Motor neuron (in vitro differentiated cells): ENCODE measurements around the gene NLGN4X. TPM values are rescaled to one million over a fixed set of nuclear protein-coding genes. Genes with fewer than 3 reads are reported as not detected.
A peak's percentile ranks its signal among the peaks of the same experiment; 100 is the strongest.

ENCODE experiments used
- ATAC-seq, 8 experiments: fragments of 200-7000 bp; cut with Tn5 transposase; replicated peaks in 6 of 8; 2 replicates each; pipeline ENCODE4 v1.8.0; 2021; ENCODE audit warnings: mild to moderate bottlenecking in 8 of 8, moderate library complexity in 8 of 8
- H3K27ac ChIP-seq, 2 donors: fragments of 250-450 bp; sonication (Bioruptor Pico); 2 replicates each; pipeline ENCODE4 v1.9.0; 2021; ENCODE audit warnings: antibody characterized with exemption in 2 of 2, mild to moderate bottlenecking in 2 of 2, moderate library complexity in 1 of 2
- H3K4me1 ChIP-seq, 2 donors: fragments of 250-450 bp; sonication (Bioruptor Pico); replicated peaks in 1 of 2; 2 replicates each; pipeline ENCODE4 v1.6.1; 2021; ENCODE audit warnings: antibody characterized with exemption in 2 of 2, mild to moderate bottlenecking in 2 of 2, moderate library complexity in 1 of 2
- H3K4me3 ChIP-seq, 5 donors: fragments of 250-450 bp; sonication (Bioruptor Pico); 2 replicates each; pipeline ENCODE4 v1.9.0; 2021; ENCODE audit warnings: antibody characterized with exemption in 5 of 5, mild to moderate bottlenecking in 5 of 5, moderate library complexity in 4 of 5
- WGBS, 10 experiments: fragments of 450-650 bp; shearing (Covaris generic); methylation state at CpG; one replicate each; pipeline ENCODE4 v1.0.0; 2022; 5-methylcytosine and 5-hydroxymethylcytosine counted together
- in situ Hi-C, 9 experiments: fragments of 400-800 bp; cut with MboI; loops; one replicate each; pipeline ENCODE4 v1.15.0; 2021; ENCODE audit warnings: low sequenced_read_pairs in 9 of 9, low pct_unique_long_range_greater_than_20kb in 2 of 9; ENCODE audit not compliant: unreplicated experiment in 9 of 9
- total RNA-seq, 8 experiments: library from RNA; unstranded; fragments of 300-600 nt; gene quantifications; 2 replicates each; pipeline versions ENCODE4 v1.2.3 to v1.2.4, GENCODE V29; 2022

NLGN4X gene
- total RNA-seq, 8 experiments from 2014 or later, result 0.15 to 49.2 (median 20.0) TPM

DNA sequence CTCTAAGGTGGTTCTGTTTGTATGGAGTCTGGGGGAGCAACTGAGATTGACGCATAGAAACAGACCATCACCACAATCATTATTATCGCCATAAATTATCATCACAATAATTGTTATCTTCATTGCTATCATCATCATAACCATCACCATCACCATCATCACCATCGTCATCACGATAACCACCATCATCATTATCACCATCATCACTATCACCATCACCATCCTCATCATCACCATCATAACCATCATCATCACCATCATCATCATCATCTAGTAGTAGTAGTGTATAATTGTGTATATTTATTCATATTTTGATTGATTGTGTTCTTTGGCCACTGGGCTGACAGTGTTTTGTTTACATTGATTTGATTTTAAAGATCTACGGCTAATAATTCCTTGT is 95.7 kb downstream of the NLGN4X start:
- in situ Hi-C loops, result no loop called here
- Histone ChIP-seq H3K4me1 (no peaks in the 10 kb centered on the region), H3K4me3 (no peak overlapping the region), H3K27ac (no peak overlapping the region)
- ATAC-seq, result no peak
- WGBS, 10 experiments, result 77 to 96% methylated on average over 2 to 5 of the region's 5 CpGs; no CpG with 5 or more reads in 8 of the 10 experiments

DNA sequence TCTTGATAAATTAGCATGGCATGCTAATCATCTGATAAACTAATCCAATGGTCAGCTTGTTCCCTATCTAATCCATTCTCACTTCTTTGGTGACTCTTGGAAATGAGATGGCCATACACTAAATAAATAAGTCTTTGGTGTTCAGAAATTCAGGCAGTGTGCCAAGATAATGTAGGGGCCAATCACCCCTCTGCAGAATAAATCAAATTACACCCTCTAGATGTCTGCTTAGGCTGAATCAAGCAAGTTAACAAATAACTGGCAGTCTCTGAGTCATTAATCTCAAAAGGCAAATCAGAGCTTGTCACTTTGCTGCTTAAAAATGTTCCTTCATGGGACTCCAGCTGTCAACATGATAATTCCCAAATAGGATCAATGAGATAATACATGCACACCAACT is 97.4 kb downstream of the NLGN4X start:
- in situ Hi-C loops, result no loop called here
- Histone ChIP-seq H3K4me3 (no peak overlapping the region), H3K4me1 (no peaks in the 10 kb centered on the region), H3K27ac (no peak overlapping the region)
- no peak for ATAC-seq

DNA sequence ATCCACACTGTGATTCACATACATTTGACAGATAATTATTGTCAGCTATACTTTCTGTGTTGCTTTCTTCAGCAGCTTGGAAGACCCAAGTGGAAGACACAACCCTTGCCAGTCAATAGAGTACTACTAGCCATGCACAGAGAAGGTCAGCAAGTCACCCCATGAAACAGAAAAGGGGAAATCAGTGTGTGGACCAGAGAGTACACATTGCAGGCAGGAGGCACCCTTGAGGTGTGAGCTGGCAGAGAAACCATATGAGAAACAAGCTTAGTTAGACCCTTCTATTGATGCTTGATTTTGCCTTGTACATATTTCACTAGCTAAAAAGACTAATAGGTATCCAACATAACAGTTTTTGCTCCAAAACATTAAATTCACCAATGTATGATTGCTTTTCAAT is 99.5 kb downstream of the NLGN4X start:
- Histone ChIP-seq H3K27ac (no peak overlapping the region), H3K4me3 (no peak overlapping the region), H3K4me1 (no peaks in the 10 kb centered on the region)
- in situ Hi-C loops, result no loop called here
- no peak for ATAC-seq

DNA sequence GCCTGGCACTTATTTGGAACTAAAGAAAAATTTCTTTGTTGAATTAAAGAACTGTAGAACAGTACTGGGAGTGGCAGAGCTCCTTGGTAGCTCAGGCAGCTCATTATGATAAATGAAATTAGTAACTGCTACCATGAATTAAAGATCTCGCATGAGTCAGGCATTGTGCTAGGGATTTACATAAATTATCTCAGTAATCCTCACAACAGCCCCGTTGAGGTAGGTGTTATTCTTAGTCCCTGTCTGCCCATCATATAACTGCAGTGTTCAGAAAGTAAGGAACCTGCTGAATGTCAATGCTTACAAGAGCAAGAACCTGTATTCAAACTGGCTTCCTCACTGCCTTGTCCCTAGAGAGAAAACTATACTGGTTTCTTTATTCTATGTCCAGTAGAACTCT is 108.3 kb downstream of the NLGN4X start:
- 0 to 71% (median 22%) methylated on average over 1 to 2 of the region's 2 CpGs; no CpG with 5 or more reads in 7 of the 10 experiments for WGBS, 10 experiments
- no peaks in the 10 kb centered on the region for H3K4me1 ChIP-seq
- H3K27ac ChIP-seq, result no peak overlapping the region
- in situ Hi-C loops, result no loop called here
- no peak overlapping the region for H3K4me3 ChIP-seq
- ATAC-seq, result no peak

DNA sequence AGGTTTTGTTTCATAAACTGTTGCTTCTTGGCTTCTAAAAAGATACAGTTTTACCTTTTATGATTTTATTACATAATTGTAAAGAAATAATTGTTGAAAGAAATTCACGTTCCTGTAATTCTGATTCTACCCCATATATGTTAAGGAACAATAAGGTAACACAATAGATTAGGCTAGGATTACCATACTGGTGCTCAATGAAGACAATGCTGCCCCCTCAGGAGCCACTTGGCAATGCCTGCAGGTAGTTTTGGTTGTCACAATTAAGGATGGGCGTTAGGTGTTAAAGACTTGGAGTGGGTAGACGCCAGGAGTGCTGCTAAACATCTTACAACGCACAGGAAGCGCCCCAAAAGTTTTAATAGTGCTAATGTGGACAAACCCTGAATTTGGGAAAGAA is 133.2 kb downstream of the NLGN4X start:
- WGBS, 10 experiments, result 0 to 90% (median 50%) methylated on average over 1 to 5 of the region's 5 CpGs; no CpG with 5 or more reads in 3 of the 10 experiments
- H3K4me1 ChIP-seq, result no peaks in the 10 kb centered on the region
- H3K27ac ChIP-seq, result no peak overlapping the region
- H3K4me3 ChIP-seq, result no peak overlapping the region
- ATAC-seq, result no peak
- in situ Hi-C loops, result no loop called here

DNA sequence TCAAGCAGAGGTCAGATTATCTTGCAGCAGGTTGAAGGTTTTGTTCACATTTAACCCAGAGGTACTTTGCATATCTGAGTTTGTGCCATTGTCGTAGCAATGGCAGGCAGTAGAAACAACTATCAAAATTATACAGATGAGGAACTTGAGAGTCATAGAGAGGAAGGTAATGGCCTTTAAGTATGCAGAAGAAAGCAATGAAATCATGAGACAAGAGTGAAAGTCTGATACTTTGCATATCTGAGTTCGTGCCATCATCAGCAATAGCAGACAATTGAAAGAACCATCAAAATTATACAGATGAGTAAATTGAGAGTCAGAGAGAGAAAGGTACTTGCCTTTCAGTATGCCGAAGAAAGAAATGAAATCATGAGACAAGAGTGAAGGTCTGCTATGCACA is 154.1 kb downstream of the NLGN4X start:
- no peak overlapping the region for H3K4me3 ChIP-seq
- ATAC-seq, result no peak
- H3K27ac ChIP-seq, result no peak overlapping the region
- WGBS, 10 experiments, result 13 to 100% (median 25%) methylated on average over 1 to 3 of the region's 3 CpGs; no CpG with 5 or more reads in 4 of the 10 experiments
- H3K4me1 ChIP-seq, result no peaks in the 10 kb centered on the region
- in situ Hi-C loops, result no loop called here

DNA sequence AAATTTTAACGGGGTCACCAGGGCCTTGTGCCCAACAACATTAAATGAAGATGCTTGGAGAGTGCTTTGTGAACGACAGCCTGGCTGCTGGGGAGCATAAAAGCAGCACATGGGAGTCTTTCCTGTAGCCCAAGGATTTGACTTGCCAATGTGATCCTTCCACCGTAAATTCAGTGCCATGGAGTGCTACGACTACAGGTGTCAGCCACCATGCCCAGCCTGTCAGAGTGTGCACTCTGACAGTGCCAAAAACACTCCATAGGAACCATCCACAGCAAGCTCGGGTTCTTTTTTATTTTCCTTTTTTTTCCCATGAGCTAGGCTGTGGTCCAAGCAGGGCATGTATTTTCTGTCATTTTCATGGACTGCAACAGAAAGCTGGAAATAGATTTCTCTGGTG is 156.9 kb downstream of the NLGN4X start:
- WGBS, 10 experiments, result 0 to 100% (median 92%) methylated on average over 1 to 2 of the region's 5 CpGs; no CpG with 5 or more reads in 6 of the 10 experiments
- Histone ChIP-seq H3K4me3 (no peak overlapping the region), H3K27ac (no peak overlapping the region), H3K4me1 (no peaks in the 10 kb centered on the region)
- in situ Hi-C loops, result no loop called here
- no peak for ATAC-seq

DNA sequence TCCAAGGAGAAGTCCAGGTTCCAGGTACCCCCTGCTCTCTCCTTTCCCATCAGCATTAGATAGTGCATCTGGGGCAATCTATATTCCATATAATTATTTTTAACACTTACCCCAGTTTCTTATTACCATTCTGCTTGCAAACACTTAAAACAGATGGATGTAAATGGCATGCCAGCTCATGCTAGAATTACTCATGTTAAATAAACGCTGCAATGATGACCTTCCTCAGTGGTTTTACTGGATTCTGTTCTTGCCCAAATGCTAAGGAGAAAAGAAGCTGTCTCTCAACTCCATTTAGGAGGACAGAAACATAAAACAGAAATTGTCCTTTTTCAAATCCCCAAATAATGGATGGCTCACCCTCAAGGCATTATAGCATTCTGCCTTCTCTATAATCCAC is 161.1 kb downstream of the NLGN4X start:
- no peak overlapping the region for H3K27ac ChIP-seq
- no peak overlapping the region for H3K4me3 ChIP-seq
- ATAC-seq, result no peak
- in situ Hi-C loops, result no loop called here
- WGBS, 10 experiments, result 0 to 100% (median 40%) methylated on average over 1 of the region's 1 CpG; no CpG with 5 or more reads in 6 of the 10 experiments
- no peaks in the 10 kb centered on the region for H3K4me1 ChIP-seq

DNA sequence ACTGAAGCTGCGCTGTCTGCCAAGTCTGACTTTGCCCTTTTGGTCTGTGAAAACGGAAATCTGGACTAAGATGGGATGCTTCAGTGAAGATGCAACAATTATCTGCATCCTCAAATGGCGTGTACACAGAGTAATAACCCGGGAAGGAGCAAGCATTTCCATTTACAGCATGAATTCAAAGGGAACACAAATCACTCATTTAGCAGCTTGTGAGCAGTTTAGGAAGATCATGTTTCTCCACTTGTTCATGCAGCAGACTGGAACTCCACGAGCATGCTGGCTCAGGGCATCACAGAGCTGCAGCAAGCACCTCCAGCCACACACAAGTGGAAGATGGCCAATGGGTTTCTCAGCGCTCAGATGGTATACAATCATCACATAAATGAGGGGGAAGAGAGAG is 175.5 kb downstream of the NLGN4X start:
- in situ Hi-C loops, result no loop called here
- peaks cover 0 to 21% of the 10 kb centered on the region in 2 donors for H3K4me1 ChIP-seq
- ATAC-seq, result peak in 5 of 8 experiments; percentile 40 to 76 (median 55)
- no peak overlapping the region for H3K4me3 ChIP-seq
- whole genome bisulfite sequencing, 10 experiments, result 40 to 74% (median 50%) methylated on average over 1 to 5 of the region's 6 CpGs; no CpG with 5 or more reads in 7 of the 10 experiments
- peak overlapping the region in 1 of 2 donors; percentile 64 for H3K27ac ChIP-seq

DNA sequence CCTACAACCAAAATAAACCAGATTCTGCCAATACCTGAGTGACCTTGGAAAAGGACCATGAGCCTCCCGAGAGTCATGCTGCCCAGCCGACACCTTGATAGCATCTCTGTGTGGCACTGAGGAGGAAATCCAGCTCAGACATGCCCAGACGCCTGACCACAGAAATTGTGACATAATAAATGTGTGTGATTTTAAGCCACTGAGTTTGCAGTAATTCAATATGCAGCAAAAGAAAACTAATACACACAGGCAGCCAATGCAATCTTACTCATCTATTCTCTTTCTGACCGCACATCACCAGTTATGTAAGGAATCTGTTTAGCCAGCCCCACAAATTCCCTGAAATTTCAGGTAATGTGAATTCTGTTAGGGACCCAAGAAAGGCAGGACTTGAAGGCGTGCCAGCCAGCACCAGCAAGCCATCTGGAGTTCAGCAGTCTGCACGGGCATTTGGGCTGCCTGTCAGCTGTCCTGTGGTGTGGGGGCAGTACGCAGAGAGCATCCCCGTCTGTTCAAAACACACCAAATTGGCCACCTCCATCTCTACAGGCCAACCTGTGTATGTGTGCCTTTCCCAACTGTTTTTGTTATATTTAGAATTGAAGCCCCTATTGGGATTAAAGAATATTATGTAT is 176.4 kb downstream of the NLGN4X start:
- peaks cover 0 to 21% of the 10 kb centered on the region in 2 donors for H3K4me1 ChIP-seq
- WGBS, 10 experiments, result 0 to 100% (median 96%) methylated on average over 1 to 7 of the region's 8 CpGs; no CpG with 5 or more reads in 7 of the 10 experiments
- no peak overlapping the region for H3K27ac ChIP-seq
- in situ Hi-C loops, result no loop called here
- no peak for ATAC-seq
- H3K4me3 ChIP-seq, result no peak overlapping the region

DNA sequence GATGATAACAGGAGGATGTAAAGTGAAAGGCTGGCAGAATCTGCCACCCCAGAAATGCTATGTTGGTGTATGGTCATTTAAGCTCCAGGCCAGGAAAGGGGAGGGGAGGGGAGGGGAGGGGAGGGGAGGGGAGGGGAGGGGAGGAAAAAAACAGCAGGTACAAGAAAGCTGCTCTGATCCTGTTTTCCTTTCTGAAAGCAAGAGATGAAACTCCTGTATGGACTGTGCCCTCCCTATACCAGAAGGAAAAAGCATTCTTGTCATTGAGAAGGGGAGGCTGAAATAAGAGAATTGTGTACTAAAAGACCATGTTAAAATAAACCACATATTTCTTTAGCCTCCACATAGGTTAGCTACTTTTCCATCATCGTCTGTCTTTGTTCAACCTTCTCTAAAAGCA is 179.5 kb downstream of the NLGN4X start:
- Histone ChIP-seq H3K4me3 (no peak overlapping the region), H3K4me1 (peaks cover 0 to 20% of the 10 kb centered on the region in 2 donors), H3K27ac (no peak overlapping the region)
- WGBS, 10 experiments, result 80 to 86% methylated on average over 1 of the region's 1 CpG; no CpG with 5 or more reads in 8 of the 10 experiments
- in situ Hi-C loops, result no loop called here
- ATAC-seq, result no peak

DNA sequence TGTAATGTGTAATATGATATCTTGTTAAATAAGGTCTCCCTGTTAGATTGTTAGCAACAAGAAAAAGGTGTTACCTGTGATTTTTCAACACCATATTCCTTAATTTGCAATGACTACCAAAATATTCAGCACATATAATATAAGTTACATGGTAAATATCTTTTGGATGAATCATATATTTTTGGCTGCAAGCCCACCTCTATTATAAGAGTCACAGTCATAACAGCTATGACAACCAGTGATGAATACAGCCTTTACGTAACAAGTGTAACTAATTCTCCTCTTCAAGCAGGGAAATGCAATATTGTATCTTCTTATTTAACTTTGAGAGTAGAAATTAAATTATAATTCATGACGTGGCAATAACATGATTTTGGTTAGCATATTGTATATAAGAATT is 187.0 kb downstream of the NLGN4X start:
- WGBS, 10 experiments, result 0 to 100% (median 76%) methylated on average over 1 to 2 of the region's 2 CpGs; no CpG with 5 or more reads in 4 of the 10 experiments
- no peak for ATAC-seq
- Histone ChIP-seq H3K4me3 (no peak overlapping the region), H3K27ac (no peak overlapping the region), H3K4me1 (no peaks in the 10 kb centered on the region)
- in situ Hi-C loops, result no loop called here

DNA sequence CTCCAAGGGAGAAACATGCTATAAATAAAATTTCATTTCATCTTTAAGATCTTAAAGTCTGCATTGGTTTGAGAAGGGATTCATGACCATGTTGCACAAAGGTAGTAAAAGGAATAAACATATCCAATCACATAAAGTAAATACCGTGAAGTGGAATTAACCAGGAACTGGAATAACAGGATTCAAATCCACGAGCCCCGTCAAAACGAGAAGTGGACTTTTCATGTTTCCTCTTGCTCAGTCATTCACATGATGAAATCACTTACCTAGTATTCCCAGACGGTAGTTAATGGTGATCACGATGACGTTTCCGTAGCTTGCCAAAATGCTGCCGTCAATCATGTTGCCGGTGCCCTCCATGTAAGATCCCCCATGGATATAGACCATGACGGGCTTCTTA is 199.7 kb downstream of the NLGN4X start:
- no peak for ATAC-seq
- no peaks in the 10 kb centered on the region for H3K4me1 ChIP-seq
- 56 to 98% (median 85%) methylated on average over 3 to 9 of the region's 11 CpGs; no CpG with 5 or more reads in 6 of the 10 experiments for WGBS, 10 experiments
- in situ Hi-C loops, result no loop called here
- no peak overlapping the region for H3K27ac ChIP-seq
- no peak overlapping the region for H3K4me3 ChIP-seq

DNA sequence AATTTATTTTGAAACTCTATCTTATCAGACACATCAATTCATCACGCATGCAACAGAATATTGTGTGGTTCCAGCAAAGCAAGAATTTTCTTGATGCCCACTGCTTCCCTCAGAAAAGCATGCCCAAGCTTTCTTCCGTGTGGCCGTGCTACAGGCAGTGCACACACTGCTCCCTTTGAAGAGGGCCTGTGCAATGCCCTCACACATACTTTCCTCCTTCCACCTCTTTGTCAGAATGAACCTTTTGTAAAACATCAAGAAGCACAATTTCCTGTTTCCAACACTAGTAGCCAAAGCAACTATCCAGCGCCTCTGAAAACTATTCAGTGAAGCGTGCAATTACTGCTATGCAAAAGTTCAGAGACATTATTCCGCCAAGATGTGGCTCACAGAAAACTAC is 201.7 kb downstream of the NLGN4X start:
- WGBS, 10 experiments, result 0 to 67% (median 27%) methylated on average over 1 to 4 of the region's 6 CpGs; no CpG with 5 or more reads in 4 of the 10 experiments
- Histone ChIP-seq H3K27ac (no peak overlapping the region), H3K4me1 (no peaks in the 10 kb centered on the region)

More for the DNA sequence above, 201.7 kb downstream of the NLGN4X start:
- H3K4me3 ChIP-seq, result no peak overlapping the region
- in situ Hi-C loops, result no loop called here
- ATAC-seq, result peak in 5 of 8 experiments; percentile 57 to 84 (median 65)
